IPS-18a (cell line): Measurements from ENCODE around the gene LDLRAP1.
"Not testable (repeated sequence)": the region's sequence is repeated elsewhere in the genome, so short reads cannot be mapped to it uniquely, and the experiment has no call there.

Source experiments
- H3K27ac ChIP-seq: one replicate; pipeline ENCODE4 v1.5.1; 2013; ENCODE audit warnings: low read length
- H3K27me3 ChIP-seq: one replicate; pipeline ENCODE4 v1.6.1; 2013; ENCODE audit warnings: mild to moderate bottlenecking, low read length; ENCODE audit not compliant: control insufficient read depth, insufficient read depth
- H3K36me3 ChIP-seq: one replicate; pipeline ENCODE4 v1.6.1; 2013; ENCODE audit warnings: low read depth, low read length; ENCODE audit not compliant: control insufficient read depth
- H3K4me1 ChIP-seq: one replicate; pipeline ENCODE4 v1.6.1; 2013; ENCODE audit warnings: low read depth, low read length; ENCODE audit not compliant: control insufficient read depth
- H3K4me3 ChIP-seq: one replicate; pipeline ENCODE4 v1.5.1; 2013; ENCODE audit warnings: low read length
- H3K9ac ChIP-seq: one replicate; pipeline ENCODE4 v1.6.1; 2013; ENCODE audit warnings: mild to moderate bottlenecking, low read length, moderate library complexity
- H3K9me3 ChIP-seq: one replicate; pipeline ENCODE4 v1.6.1; 2013; ENCODE audit warnings: low read depth, low read length; ENCODE audit not compliant: control insufficient read depth

LDLRAP1 gene, protein sequence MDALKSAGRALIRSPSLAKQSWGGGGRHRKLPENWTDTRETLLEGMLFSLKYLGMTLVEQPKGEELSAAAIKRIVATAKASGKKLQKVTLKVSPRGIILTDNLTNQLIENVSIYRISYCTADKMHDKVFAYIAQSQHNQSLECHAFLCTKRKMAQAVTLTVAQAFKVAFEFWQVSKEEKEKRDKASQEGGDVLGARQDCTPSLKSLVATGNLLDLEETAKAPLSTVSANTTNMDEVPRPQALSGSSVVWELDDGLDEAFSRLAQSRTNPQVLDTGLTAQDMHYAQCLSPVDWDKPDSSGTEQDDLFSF

DNA sequence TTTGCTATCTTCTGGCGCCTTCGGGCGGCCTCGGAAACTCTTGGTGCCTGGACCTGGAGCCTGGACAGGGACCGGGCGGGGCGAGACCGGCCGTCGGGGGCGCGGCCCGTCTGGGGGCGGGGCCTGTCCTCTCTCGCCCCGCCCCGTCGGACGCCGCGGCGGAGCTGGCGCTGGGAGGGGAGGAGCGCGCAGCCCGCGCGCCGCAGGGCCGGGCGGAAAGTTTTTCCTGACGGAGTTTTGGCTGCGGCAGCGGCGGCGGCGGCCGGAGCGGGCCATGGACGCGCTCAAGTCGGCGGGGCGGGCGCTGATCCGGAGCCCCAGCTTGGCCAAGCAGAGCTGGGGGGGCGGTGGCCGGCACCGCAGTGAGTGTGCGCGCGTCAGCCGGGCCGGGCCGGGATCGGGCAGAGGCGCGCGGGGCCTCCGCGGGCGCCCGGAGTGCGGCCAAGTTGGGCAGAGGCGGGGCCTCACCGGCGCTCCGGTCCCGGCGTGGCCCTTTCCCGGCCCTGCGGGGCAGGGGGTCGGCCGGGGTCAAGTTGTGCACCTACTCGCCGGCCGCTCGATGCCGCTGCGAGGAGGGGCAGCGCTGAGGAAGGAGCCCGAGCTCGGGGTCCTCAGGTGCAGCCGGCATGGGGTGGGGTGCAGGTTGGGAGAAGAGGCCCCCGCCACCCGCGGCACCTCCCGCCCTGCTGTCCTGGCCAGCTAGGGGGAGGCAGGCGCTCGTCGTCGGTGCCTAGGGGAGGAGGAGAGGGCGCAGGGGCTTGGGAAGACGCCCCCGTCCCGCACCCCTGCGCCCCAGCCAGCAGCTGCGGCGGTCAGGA is at the start of gene LDLRAP1:
LDLRAP1 (plus strand) TSS at position 182 of the 818 bp plus-strand sequence; CDS start at position 275, 93 bp downstream.
- no peaks in the 10 kb centered on the region for H3K9me3 ChIP-seq
- peak within 1 kb of the TSS; percentile 41 for H3K4me3 ChIP-seq
- peak within 1 kb of the TSS; percentile 39 for H3K9ac ChIP-seq
- H3K36me3 ChIP-seq: no peaks in the 10 kb centered on the region
- H3K27ac ChIP-seq: no peak within 1 kb of the TSS
- no peaks in the 10 kb centered on the region for H3K4me1 ChIP-seq
- H3K27me3 ChIP-seq: peaks cover 15% of the 10 kb centered on the region

DNA sequence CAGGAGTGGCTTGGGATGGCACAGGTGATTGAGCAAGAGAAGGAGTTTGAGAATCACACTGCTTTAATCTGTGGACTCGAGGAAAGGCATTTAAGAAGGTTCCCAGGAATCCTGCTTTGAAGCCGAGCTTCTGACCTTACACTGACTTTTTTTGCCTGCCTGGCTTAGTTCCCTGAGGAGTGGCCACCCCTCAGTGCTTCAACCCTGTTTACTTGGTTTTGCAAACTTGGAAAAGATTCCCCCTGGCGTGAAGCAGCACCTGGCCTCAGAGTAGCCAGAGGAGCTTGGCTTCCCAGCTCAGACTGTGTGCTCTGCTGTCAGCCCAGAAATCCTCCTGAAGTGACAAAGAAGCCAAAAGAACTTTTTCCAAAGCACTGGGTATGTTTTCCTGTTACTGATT is 48.5 kb upstream of the LDLRAP1 start:
- Histone ChIP-seq H3K9ac (no peak overlapping the region), H3K27ac (no peak overlapping the region), H3K9me3 (no peaks in the 10 kb centered on the region), H3K4me3 (no peak overlapping the region), H3K4me1 (peaks cover 7% of the 10 kb centered on the region), H3K27me3 (no peaks in the 10 kb centered on the region), H3K36me3 (peaks cover 11% of the 10 kb centered on the region)

DNA sequence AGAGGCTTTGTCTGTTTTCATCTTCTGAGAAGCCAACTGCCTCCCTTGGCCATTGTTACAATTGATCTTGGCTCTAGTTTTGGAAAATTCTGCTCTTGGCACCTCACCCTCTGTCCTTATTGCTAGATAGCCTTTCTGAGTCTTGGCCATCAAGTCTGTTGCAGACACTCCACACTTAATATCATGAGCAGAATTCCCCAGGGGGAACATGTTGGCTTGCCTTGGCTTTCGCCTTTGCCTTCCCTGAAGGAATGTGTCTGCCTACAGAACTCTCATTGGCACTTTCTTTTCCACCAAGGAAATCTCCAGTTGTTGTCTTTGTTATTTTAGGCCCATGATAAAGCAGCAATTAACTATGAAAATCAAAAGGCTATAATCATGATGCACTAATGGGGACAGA is 42.7 kb upstream of the LDLRAP1 start:
- Histone ChIP-seq H3K4me3 (no peak overlapping the region), H3K4me1 (peaks cover 9% of the 10 kb centered on the region), H3K27ac (no peak overlapping the region), H3K9ac (no peak overlapping the region), H3K9me3 (no peaks in the 10 kb centered on the region), H3K27me3 (no peaks in the 10 kb centered on the region), H3K36me3 (peaks cover 4% of the 10 kb centered on the region)

DNA sequence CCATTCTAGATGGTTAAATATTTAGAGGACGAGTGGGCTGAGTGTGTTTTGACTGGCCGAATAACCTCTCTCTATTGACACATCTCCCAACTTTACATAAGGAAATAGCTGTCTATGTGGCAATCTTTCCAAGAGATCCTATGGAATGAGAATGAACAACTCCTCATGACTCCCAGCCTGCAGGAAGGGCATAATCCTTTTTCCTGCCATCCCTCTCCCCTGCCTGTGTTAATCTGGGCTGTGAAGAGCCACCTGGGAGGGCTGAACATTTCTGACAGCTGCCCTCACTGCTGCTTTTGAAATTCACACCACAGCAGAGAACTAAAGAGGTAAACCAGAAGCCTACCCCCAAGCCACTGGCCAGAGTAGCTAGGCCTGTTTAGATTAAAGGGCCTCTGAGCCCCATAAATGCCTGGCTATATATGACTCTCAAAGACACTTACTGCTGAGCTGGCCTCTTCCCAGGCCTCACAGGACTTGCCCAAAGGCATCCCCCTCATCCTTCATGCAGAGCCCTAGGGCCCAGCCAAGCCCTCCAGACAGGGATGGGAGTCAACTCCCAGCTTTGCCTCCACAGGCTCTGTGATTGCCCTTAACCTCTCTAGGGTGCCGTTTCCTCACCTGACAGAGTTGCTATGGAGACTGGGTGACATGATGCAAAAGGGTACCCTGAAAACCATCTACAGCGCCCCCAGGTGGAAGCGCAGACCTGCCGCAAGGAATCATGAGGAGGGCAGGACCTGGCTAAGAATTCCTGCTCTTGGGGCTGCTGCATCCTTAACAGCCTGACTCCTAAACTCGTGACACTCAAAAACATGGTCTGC is 42.0 kb upstream of the LDLRAP1 start:
- Histone ChIP-seq H3K4me1 (peaks cover 15% of the 10 kb centered on the region), H3K36me3 (peaks cover 4% of the 10 kb centered on the region), H3K9ac (no peak overlapping the region), H3K4me3 (no peak overlapping the region), H3K27me3 (no peaks in the 10 kb centered on the region), H3K9me3 (no peaks in the 10 kb centered on the region), H3K27ac (no peak overlapping the region)

DNA sequence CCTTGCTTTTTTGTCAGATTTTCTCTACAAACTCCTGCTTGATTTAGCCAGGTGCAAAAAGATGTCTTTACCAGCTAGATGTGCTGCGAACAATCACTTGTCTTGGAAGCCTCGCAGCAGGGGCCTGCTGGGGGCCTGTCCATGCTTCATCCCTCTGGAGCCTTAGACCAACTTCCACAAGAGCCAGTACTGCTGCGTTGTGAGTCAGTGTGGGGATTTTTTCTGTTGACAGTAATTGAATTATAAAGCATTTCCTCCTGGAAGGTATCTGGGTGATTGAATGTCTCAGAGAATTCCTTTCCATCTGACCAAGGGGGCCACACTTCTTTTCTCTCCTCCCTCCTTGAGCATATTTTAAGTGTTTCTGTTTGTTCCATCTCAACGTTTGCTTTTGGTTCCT is 40.4 kb upstream of the LDLRAP1 start:
- Histone ChIP-seq H3K27ac (no peak overlapping the region), H3K36me3 (peaks cover 2% of the 10 kb centered on the region), H3K9ac (no peak overlapping the region), H3K9me3 (no peaks in the 10 kb centered on the region), H3K4me1 (peaks cover 15% of the 10 kb centered on the region), H3K4me3 (no peak overlapping the region), H3K27me3 (no peaks in the 10 kb centered on the region)

DNA sequence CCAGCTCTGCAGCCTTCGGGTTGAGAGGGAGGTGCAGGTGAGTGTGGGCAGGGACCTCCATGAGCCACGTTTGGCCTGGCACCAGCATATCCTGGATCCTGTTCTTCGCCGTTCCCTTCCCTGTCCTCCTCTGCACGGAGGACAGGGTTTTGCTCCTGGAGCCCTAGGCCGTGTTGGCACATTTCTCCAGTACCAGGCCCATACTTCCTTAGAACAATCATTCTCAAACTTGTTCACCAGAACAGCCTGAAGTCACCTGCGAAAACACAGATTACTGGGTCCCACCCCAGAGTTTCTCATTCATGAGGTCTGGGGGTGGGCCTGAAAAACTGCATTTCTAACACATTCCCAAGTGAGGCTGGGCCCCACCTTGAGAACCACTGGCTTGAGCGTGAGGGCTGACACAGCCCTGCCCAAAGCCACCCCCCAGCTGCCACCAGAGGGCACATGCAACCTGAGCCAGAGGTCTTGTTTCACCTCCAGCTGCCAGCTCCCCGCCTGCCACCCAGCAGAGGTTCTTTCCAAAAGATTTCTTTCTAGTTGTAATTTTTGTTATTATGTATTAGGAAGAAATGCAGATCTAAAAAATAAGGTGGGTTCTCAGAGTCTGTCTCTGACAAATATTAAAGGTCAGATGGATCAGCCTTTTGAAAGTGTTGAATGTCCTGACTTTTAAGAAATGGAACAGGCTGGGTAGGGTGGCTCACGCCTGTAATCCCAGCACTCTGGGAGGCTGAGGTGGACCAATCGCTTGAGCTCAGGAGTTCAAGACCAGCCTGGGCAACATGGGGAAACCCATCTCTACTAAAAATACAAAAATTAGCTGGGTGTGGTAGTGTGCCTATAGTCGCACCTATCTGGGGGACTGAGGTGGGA is 39.6 kb upstream of the LDLRAP1 start:
- H3K9me3 ChIP-seq: no peaks in the 10 kb centered on the region
- no peak overlapping the region for H3K4me3 ChIP-seq
- no peak overlapping the region for H3K27ac ChIP-seq
- H3K4me1 ChIP-seq: peaks cover 15% of the 10 kb centered on the region
- H3K27me3 ChIP-seq: no peaks in the 10 kb centered on the region
- H3K36me3 ChIP-seq: no peaks in the 10 kb centered on the region
- no peak overlapping the region for H3K9ac ChIP-seq

DNA sequence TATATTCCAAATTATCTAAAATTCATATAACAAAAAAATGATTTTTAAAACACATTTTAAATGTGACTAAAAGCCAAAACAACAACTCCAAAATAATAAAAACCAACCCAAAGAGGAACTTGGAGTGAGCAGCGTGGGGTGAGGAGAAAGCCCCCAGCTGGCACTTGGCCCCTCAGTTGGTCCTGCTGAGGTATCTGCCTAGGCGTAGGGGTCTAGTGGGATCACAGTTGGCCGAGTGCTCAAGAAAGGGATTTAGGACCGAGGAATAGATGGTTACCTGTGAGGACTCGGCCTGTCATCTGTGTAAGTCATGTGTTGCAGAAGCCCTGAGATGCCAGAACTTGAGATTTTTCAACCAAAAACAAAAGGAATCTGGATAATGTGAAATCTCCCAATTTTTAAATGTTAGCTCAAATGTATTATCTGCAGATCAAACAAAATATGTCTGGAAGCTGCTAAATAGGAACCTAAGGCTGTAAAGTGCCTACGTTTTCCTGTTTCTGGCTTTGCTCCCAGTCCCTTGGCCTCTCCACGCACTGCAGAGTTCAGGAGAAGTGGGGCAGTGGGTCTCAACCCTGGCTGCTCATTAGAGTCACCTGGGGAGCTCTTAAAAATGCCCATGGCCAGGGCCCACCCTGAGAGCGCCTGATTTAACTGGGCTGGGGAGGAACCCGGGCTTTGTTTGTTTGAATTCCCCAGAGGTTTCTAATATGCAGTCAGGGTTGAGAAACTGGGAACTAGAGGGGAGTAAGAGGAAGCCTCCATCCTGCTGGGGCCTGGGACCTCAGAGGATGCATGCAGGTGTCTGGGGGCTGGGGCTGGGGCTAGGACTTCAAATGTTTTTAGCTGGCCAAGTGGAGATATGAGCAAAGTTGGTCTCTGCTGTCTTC is 38.5 kb upstream of the LDLRAP1 start:
- no peak overlapping the region for H3K4me3 ChIP-seq
- no peaks in the 10 kb centered on the region for H3K36me3 ChIP-seq
- H3K9ac ChIP-seq: no peak overlapping the region
- peaks cover 15% of the 10 kb centered on the region for H3K4me1 ChIP-seq
- H3K9me3 ChIP-seq: no peaks in the 10 kb centered on the region
- H3K27me3 ChIP-seq: no peaks in the 10 kb centered on the region
- no peak overlapping the region for H3K27ac ChIP-seq

DNA sequence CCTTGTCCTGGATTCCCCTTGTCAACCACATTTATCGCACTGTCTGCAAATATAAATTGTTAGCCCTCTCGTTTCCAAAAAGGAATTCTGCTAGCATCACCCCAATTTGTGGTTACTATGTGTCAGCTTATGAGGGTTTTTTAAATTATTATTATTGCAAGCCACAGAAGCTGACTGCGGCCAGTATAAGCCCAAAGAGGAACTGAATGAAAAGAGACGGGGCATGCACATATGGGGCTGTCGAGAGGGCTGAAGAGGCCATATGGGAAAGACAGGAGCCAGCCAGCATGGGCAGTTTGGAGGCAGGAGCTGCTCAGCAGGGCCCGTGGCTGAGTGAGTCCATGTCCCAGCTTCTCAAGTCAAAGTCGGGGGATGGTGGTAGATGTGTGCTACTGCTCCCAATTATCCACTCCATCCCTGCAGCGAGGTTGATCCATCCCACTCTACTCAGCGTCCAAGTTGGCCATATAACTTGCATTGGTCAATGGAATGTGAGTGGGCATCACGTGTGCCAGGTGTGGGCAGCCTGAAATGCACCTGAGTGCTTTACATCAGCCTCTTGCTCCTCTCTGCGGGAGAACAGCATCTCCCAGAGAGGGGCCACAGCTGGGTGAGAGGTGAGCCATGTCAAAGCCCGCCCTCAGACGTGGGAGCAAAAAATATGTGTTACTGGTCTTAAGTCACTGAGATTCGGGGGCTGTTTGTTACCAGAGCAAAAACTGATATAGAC is 37.6 kb upstream of the LDLRAP1 start:
- Histone ChIP-seq H3K27ac (no peak overlapping the region), H3K4me3 (peak overlapping the region; percentile 38), H3K36me3 (no peaks in the 10 kb centered on the region)

DNA sequence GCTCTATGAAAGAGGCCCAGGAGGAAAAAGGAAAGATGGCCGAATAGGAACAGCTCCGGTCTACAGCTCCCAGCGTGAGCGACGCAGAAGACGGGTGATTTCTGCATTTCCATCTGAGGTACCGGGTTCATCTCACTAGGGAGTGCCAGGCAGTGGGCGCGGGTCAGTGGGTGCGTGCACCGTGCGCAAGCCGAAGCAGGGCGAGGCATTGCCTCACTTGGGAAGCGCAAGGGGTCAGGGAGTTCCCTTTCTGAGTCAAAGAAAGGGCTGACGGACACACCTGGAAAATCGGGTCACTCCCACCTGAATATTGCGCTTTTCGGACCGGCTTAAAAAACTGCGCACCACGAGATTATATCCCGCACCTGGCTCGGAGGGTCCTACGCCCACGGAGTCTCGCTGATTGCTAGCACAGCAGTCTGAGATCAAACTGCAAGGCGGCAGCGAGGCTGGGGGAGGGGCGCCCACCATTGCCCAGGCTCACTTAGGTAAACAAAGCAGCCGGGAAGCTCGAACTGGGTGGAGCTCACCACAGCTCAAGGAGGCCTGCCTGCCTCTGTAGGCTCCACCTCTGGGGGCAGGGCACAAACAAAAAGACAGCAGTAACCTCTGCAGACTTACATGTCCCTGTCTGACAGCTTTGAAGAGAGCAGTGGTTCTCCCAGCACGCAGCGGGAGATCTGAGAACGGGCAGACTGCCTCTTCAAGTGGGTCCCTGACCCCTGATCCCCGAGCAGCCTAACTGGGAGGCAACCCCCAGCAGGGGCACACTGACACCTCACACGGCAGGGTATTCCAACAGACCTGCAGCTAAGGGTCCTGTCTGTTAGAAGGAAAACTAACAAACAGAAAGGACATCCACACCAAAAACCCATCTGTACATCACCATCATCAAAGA is 36.6 kb upstream of the LDLRAP1 start:
- Histone ChIP-seq H3K4me1 (peaks cover 15% of the 10 kb centered on the region), H3K9ac (peak overlapping the region; percentile 51), H3K4me3 (peak overlapping the region; percentile 38)
- H3K9me3 ChIP-seq, H3K27ac ChIP-seq, H3K36me3 ChIP-seq, H3K27me3 ChIP-seq: not testable (repeated sequence)

More for the DNA sequence above, 37.6 kb upstream of the LDLRAP1 start:
- H3K9me3 ChIP-seq: no peaks in the 10 kb centered on the region
- no peaks in the 10 kb centered on the region for H3K27me3 ChIP-seq
- H3K4me1 ChIP-seq: peaks cover 15% of the 10 kb centered on the region
- H3K9ac ChIP-seq: no peak overlapping the region
